Endothelial cell (in vitro differentiated cells): ENCODE results near the gene CDHR5. TPM values are rescaled to one million over a fixed set of nuclear protein-coding genes. Genes with fewer than 3 reads are reported as not detected.

ENCODE experiments used
- DNase-seq: peaks from one replicate; pipeline ENCODE4 v3.0.0; 2021; ENCODE audit warnings: low spot score
- H3K27ac Mint-ChIP-seq: one replicate; pipeline ENCODE4 v1.8.0; 2021; ENCODE audit warnings: mixed read lengths, inconsistent platforms; ENCODE audit not compliant: unreplicated experiment
- H3K27me3 Mint-ChIP-seq: one replicate; pipeline ENCODE4 v1.8.0; 2021; ENCODE audit warnings: mild to moderate bottlenecking, moderate library complexity, mixed read lengths, inconsistent platforms; ENCODE audit not compliant: unreplicated experiment
- H3K36me3 Mint-ChIP-seq: one replicate; pipeline ENCODE4 v1.8.0; 2021; ENCODE audit warnings: mild to moderate bottlenecking, low read depth, mixed read lengths, inconsistent platforms; ENCODE audit not compliant: unreplicated experiment
- H3K4me1 Mint-ChIP-seq: one replicate; pipeline ENCODE4 v1.8.0; 2021; ENCODE audit warnings: mild to moderate bottlenecking, mixed read lengths, inconsistent platforms; ENCODE audit not compliant: unreplicated experiment
- H3K4me3 Mint-ChIP-seq: one replicate; pipeline ENCODE4 v1.8.0; 2021; ENCODE audit warnings: mild to moderate bottlenecking, mixed read lengths, inconsistent platforms; ENCODE audit not compliant: unreplicated experiment
- H3K9me3 Mint-ChIP-seq: one replicate; pipeline ENCODE4 v1.8.0; 2021; ENCODE audit warnings: mixed read lengths, inconsistent platforms; ENCODE audit not compliant: unreplicated experiment
- CTCF ChIP-seq: fragments of 200-600 bp; sonication (generic); IDR thresholded peaks from one replicate; pipeline ENCODE4 v1.5.0; 2021; ENCODE audit warnings: antibody characterized with exemption; ENCODE audit not compliant: unreplicated experiment
- total RNA-seq: library from RNA; stranded (reverse); fragmentation: NEBNext Ultra II Directional; extraction: Animal tissue kit (Norgen Biotek cat#: 25700); gene quantifications from one replicate; pipeline ENCODE4 v1.2.1, GENCODE V29; 2021; ENCODE audit not compliant: unreplicated experiment

CDHR5 gene
- total RNA-seq, 1 donor from 2014 or later, result not detected

GRCh38 chr11:598005-598680, 26.6 kb downstream of the CDHR5 start:
- Mint-ChIP-seq H3K9me3 (no peaks in the 10 kb centered on the region), H3K36me3 (peaks cover 32% of the 10 kb centered on the region), H3K4me3 (no peak overlapping the region), H3K27me3 (peaks cover 6% of the 10 kb centered on the region), H3K4me1 (no peaks in the 10 kb centered on the region), H3K27ac (no peak overlapping the region)
- no peak for TF ChIP-seq CTCF
- no peak for DNase-seq

GRCh38 chr11:597166-597725, 27.5 kb downstream of the CDHR5 start:
- Mint-ChIP-seq H3K27me3 (peaks cover 7% of the 10 kb centered on the region), H3K4me1 (no peaks in the 10 kb centered on the region)

GRCh38 chr11:596374-596773, 28.4 kb downstream of the CDHR5 start:
- H3K4me1 Mint-ChIP-seq, result no peaks in the 10 kb centered on the region
- H3K4me3 Mint-ChIP-seq, result no peak overlapping the region
- no peak for TF ChIP-seq CTCF
- H3K9me3 Mint-ChIP-seq, result no peaks in the 10 kb centered on the region
- H3K27me3 Mint-ChIP-seq, result peaks cover 4% of the 10 kb centered on the region
- no peak overlapping the region for H3K27ac Mint-ChIP-seq
- H3K36me3 Mint-ChIP-seq, result peaks cover 34% of the 10 kb centered on the region
- no peak for DNase-seq

More at GRCh38 chr11:597166-597725, 27.5 kb downstream of the CDHR5 start:
- DNase-seq, result peak; percentile 51
- Mint-ChIP-seq H3K9me3 (no peaks in the 10 kb centered on the region), H3K36me3 (peaks cover 38% of the 10 kb centered on the region), H3K4me3 (peak overlapping the region; percentile 31), H3K27ac (peak overlapping the region; percentile 36)
- TF ChIP-seq CTCF, result peak; percentile 21

- Mint-ChIP-seq H3K4me1 (no peaks in the 10 kb centered on the region), H3K27me3 (peaks cover 4% of the 10 kb centered on the region), H3K36me3 (peaks cover 37% of the 10 kb centered on the region), H3K9me3 (no peaks in the 10 kb centered on the region), H3K4me3 (no peak overlapping the region), H3K27ac (no peak overlapping the region)
- no peak for TF ChIP-seq CTCF
- DNase-seq, result no peak
Measured at GRCh38 chr11:595400-595799, 29.4 kb downstream of the CDHR5 start.

- Mint-ChIP-seq H3K27ac (no peak overlapping the region), H3K27me3 (peaks cover 9% of the 10 kb centered on the region), H3K4me1 (no peaks in the 10 kb centered on the region), H3K36me3 (peaks cover 41% of the 10 kb centered on the region), H3K9me3 (no peaks in the 10 kb centered on the region), H3K4me3 (no peak overlapping the region)
- no peak for TF ChIP-seq CTCF
- no peak for DNase-seq
Measured at GRCh38 chr11:593347-593746, 31.4 kb downstream of the CDHR5 start.
